K562 (cell line): ENCODE data around the gene FBP2.

Experiments
- ESRRB ChIP-seq: fragments of 250-450 bp; sonication (Bioruptor Pico); IDR thresholded peaks from 2 replicates; pipeline ENCODE4 v1.5.0; 2020; ENCODE audit warnings: mild to moderate bottlenecking, moderate library complexity, borderline replicate concordance
- EZH2 ChIP-seq: IDR thresholded peaks from 2 replicates; pipeline ENCODE4 v1.6.1; 2012; ENCODE audit warnings: low read depth, mild to moderate bottlenecking, inconsistent platforms, low read length, borderline replicate concordance
- HCFC1 ChIP-seq: IDR thresholded peaks from 2 replicates; pipeline ENCODE4 v1.6.1; 2012; ENCODE audit warnings: low read depth, low read length, improper control_type of control experiment
- MAZ ChIP-seq, 2 experiments: fragments of 450-650 bp in 1 of 2; sonication (generic) in 1 of 2; formaldehyde crosslinking; IDR thresholded peaks in 1 of 2; conservative IDR thresholded peaks in 1 of 2; 2 replicates each; pipeline versions ENCODE4 v1.4.0 to v1.5.0; 2020; ENCODE audit warnings: mild to moderate bottlenecking in 1 of 2, missing genetic modification reagents in 1 of 2
- MYC ChIP-seq, 2 experiments: fragments of 250-450 bp in 1 of 2; sonication (Bioruptor Pico) in 1 of 2; IDR thresholded peaks; 2 replicates each; pipeline versions ENCODE4 v1.5.1 to v1.6.1; 2012 to 2021; ENCODE audit warnings: low read depth in 2 of 2, borderline replicate concordance in 1 of 2, improper control_type of control experiment in 1 of 2, low read length in 1 of 2, mild to moderate bottlenecking in 1 of 2, moderate library complexity in 1 of 2
- NCOA1 ChIP-seq: fragments of 450-650 bp; IDR thresholded peaks from 2 replicates; pipeline ENCODE4 v1.6.1; 2016; ENCODE audit warnings: low read depth
- NFIC ChIP-seq: fragments of 450-650 bp; IDR thresholded peaks from 2 replicates; pipeline ENCODE4 v1.6.1; 2017; ENCODE audit warnings: mild to moderate bottlenecking, inconsistent platforms
- RCOR1 ChIP-seq, 2 experiments: IDR thresholded peaks; 2 replicates each; pipeline ENCODE4 v1.6.1; 2012; ENCODE audit warnings: low read depth in 2 of 2, low read length in 2 of 2, borderline replicate concordance in 1 of 2, improper control_type of control experiment in 1 of 2
- SAFB2 ChIP-seq: fragments of 200-400 bp; formaldehyde crosslinking; IDR thresholded peaks from 2 replicates; pipeline ENCODE4 v1.6.1; 2018; ENCODE audit warnings: borderline replicate concordance, low read length, low read depth, moderate library complexity; ENCODE audit not compliant: severe bottlenecking
- TAF1 ChIP-seq: IDR thresholded peaks from 2 replicates; pipeline ENCODE4 v1.6.1; 2011; ENCODE audit warnings: mild to moderate bottlenecking, low read length, moderate library complexity; ENCODE audit not compliant: insufficient read depth, control insufficient read depth, severe bottlenecking; ENCODE audit errors: extremely low read depth
- TF ChIP-seq, protein P1 (sequence below): sonication (generic); formaldehyde crosslinking; IDR thresholded peaks from 2 replicates; pipeline ENCODE4 v1.4.0; 2020; ENCODE audit warnings: mild to moderate bottlenecking, missing genetic modification reagents

DNA sequence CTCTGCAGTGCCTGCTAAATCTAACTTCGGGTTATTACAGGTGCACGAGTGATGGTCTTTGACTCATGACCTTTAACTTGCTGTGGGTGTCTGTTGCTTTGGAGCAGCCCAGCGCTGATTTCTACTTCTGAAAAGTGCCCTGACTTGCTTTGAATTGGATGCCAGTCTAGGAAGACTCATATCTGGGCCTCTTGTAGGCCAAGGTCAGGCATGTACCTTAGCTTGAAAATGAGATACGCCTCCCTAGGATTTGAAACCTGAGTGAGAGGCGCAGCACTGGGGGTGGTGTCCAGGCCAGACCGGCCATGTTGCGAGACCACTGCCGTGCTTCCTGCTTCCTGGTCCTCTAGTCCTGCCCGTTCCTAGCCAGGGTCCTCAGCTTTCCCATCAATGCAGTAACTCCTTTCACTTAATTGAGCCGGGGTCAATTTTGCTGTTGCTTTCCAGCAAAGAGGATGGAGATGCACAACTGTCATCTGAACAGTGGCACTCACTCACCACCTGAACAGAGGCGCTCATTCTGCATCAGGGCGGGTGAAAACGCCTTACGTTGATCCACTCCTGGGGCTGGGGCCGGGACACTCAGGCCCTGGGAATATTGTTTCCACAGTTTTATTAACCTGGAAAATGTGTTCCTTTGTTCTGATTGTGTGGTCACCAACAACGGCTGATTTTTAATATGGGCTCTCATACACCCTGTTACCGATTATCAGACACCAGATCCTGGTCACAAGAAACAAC, 24.5 kb downstream of the FBP2 start:
- TF ChIP-seq RCOR1 (IDR thresholded peaks at IDR 0.05; ENCODE audit: borderline replicate concordance in 1 of 2, low read depth in 2 of 2, low read length in 2 of 2) (no peak), SAFB2 (no peak), MYC (IDR thresholded peaks at IDR 0.05; ENCODE audit: low read depth, low read length) (no peak), MYC (CRISPR knock-in tag; IDR thresholded peaks at IDR 0.05; ENCODE audit: borderline replicate concordance, low read depth) (no peak), EZH2 (no peak), HCFC1 (no peak), MAZ (CRISPR knock-in tag; conservative IDR thresholded peaks at IDR 0.05 in 1 of 2, IDR thresholded peaks at IDR 0.05 in 1 of 2) (no peak), TAF1 (no peak), NCOA1 (no peak), ESRRB (no peak), NFIC (no peak)
- TF ChIP-seq, protein P1, sequence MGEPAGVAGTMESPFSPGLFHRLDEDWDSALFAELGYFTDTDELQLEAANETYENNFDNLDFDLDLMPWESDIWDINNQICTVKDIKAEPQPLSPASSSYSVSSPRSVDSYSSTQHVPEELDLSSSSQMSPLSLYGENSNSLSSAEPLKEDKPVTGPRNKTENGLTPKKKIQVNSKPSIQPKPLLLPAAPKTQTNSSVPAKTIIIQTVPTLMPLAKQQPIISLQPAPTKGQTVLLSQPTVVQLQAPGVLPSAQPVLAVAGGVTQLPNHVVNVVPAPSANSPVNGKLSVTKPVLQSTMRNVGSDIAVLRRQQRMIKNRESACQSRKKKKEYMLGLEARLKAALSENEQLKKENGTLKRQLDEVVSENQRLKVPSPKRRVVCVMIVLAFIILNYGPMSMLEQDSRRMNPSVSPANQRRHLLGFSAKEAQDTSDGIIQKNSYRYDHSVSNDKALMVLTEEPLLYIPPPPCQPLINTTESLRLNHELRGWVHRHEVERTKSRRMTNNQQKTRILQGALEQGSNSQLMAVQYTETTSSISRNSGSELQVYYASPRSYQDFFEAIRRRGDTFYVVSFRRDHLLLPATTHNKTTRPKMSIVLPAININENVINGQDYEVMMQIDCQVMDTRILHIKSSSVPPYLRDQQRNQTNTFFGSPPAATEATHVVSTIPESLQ (CRISPR knock-in tag): no peak
